Regular cardiac myocyte (primary cell): ENCODE measurements around the gene AKR1A1. TPM values are rescaled to one million over a fixed set of nuclear protein-coding genes. Genes with fewer than 3 reads are reported as not detected.

Experiments
- total RNA-seq: library from RNA; depleted of rRNA; stranded (reverse); fragments of >200 nt; gene quantifications from 2 replicates; pipeline ENCODE4 v1.2.3, GENCODE V29; 2014

The AKR1A1 gene
- 131 and 158 TPM in 2 replicates for total RNA-seq

DNA sequence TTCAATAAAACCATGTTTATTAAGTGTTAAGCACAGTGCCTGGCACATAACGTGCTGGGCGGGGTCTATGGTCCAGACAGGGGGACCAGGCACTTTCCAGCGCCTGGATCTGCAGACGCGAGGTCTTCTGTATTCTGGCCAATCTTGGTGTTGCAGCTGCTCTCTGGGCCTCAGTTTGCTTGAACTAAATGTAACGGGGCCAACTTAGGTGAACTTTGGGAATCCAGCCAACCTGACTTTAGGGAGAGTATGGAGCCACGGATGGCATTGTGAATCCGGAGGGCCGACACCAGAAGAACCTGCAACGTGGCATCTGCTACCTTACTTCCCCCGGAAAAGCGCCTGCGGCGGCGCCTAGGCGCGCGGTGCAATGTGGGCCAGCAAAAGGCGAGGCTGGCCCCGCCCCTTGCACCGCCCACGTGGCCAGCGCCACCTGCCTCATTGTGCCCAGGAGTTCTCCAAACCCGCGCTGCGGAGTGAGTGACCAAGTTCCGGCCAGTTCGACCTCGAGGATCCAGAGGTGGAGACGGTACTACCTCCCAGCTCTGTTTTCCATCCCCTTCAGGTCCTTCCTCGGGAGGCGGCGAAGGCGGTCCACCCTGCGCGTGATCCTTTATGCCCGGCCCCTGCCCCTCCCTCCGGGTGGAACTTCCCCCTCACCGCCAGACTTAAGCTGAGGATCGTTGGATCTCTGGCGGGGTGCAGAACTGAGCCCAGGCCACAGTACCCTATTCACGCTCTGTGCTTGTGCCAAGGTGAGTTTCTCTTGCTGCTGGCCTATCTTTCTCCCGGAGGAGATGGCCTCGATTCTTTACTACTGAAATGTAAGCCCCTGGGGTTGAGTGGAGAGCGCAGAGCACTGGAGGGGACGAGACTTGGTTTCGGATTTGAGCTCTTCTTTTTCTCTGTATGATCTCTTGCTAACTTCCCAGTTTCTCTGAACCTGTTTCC is at the start of gene AKR1A1:
AKR1A1 (plus strand) TSS at position 426 of the 951 bp plus-strand sequence. CDS start 10,969 bp downstream, outside the sequence.

DNA sequence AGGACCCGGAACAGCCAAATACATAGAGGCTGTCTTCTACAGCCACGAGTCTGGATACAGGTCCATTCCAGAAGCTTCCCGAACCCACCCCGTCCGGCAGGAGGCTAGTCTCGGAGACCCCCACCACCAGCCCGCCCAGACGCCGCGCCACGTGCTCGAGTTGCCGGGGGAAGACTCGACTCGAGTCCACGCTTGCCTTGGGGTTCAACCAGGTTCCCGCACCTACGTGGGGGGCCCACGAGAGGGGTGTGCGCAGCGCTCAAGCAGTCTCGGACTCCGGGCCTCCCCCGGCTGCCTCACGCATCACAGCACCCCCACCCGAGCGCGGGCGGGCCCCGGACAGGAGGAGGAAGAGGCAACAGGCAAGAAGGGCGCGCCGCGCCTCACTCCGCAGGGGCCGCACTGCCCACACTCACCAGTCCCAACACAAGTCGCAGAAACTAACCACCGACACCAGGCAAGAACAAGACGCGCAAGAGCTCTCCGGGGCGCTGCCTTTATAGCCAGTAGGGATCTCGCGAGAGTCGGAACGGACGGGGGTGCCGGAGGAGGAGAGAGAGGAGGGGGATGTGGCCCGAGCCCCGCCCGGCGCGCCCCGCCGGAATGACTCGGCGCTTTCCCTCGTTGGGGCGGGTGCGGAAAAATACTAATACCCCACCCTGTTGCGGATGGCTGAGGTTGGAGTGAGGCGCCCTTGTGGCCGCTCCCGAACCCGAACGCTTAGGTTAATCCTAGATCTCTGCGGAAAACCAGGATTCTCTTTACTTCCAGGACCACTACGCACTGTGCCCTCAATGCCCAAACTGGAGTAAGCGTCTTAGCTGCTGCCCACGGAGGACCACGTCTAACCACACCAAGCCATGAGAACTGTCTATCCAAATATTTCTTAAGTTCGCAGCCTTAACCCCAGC is 29.0 kb upstream of the AKR1A1 start, which contains the start of gene PRDX1:
PRDX1 (minus strand) TSS at position 472 of the 911 bp plus-strand sequence. CDS start 2,841 bp downstream, outside the sequence.

DNA sequence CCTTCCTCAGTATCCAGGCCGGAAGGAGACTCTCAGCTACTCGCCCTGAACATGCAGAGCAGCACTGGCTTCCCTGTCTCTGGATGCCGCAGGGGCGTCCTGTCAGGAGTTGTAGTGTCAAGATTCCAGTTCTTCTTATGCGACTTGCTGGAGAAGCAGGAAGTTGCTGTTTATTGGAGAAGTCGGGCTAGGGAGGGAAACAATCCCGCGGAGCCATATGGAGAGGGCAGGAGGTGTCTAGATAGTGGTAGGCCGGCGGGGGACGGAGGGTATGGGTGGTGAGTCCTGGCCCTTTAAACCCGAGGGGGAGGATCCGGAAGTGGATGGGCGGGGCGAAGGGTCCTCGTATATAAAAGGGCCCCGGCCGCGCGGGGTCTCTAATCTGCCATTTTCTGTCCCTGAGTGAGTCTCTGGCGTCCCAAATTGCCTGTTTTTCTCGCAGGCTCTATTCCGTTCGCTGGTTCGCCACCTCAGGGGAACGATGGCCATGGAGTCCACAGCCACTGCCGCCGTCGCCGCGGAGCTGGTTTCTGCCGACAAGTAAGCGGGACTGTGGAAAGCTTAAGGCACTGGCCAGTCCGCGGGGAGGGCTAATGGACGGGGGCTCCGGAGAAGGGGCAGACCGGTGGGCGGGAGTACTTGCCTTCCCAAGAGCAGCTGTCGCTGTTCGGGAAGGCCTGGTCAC is 33.2 kb downstream of the AKR1A1 start, which contains the start of gene NASP:
NASP (plus strand) TSS at position 376 of the 685 bp plus-strand sequence; CDS start at position 482, 106 bp downstream.

Other genes with a start within 250 kb of the AKR1A1 start
- gene HPDL, start 223.9 kb upstream of the AKR1A1 start, total RNA-seq, result 0.56 and 3.1 TPM in 2 replicates
- gene TOE1, start 210.7 kb upstream of the AKR1A1 start, total RNA-seq, result 5.6 and 23.4 TPM in 2 replicates
- 10.7 and 20.3 TPM in 2 replicates for gene MUTYH, start 210.4 kb upstream of the AKR1A1 start, total RNA-seq
- gene TESK2, start 59.7 kb upstream of the AKR1A1 start, total RNA-seq, result 0.96 and 2.5 TPM in 2 replicates
- 0.56 and 0.77 TPM in 2 replicates for gene CCDC163, start 50.8 kb upstream of the AKR1A1 start, total RNA-seq
- gene MMACHC, start 50.5 kb upstream of the AKR1A1 start, total RNA-seq, result 2.3 and 3.1 TPM in 2 replicates
- gene PRDX1, start 28.9 kb upstream of the AKR1A1 start, total RNA-seq, result 433 and 683 TPM in 2 replicates
- 22.6 and 79.2 TPM in 2 replicates for gene NASP, start 33.2 kb downstream of the AKR1A1 start, total RNA-seq
- 0.58 and 0.85 TPM in 2 replicates for gene CCDC17, start 73.2 kb downstream of the AKR1A1 start, total RNA-seq
- 123 and 132 TPM in 2 replicates for gene GPBP1L1, start 135.7 kb downstream of the AKR1A1 start, total RNA-seq
- 6.7 and 8.7 TPM in 2 replicates for gene TMEM69, start 137.4 kb downstream of the AKR1A1 start, total RNA-seq
- gene IPP, start 199.8 kb downstream of the AKR1A1 start, total RNA-seq, result 11.0 and 15.3 TPM in 2 replicates